Loucy (cell line): ENCODE data around the gene NAT16.

Experiments
- H2AFZ ChIP-seq: fragments of 200-600 bp; sonication (generic); 2 replicates; pipeline ENCODE4 v1.6.0; 2016; ENCODE audit warnings: antibody characterized with exemption, mild to moderate bottlenecking, low read length, moderate library complexity
- H3F3A ChIP-seq: fragments of 200-600 bp; 2 replicates; pipeline ENCODE4 v1.6.0; 2016; ENCODE audit warnings: antibody characterized with exemption, low read depth, mild to moderate bottlenecking
- H3K27me3 ChIP-seq: fragments of 200-600 bp; sonication (generic); 2 replicates; pipeline ENCODE4 v1.6.1; 2014; ENCODE audit warnings: low read length, mild to moderate bottlenecking; ENCODE audit not compliant: insufficient read depth, poor library complexity, severe bottlenecking
- H3K36me3 ChIP-seq: fragments of 200-600 bp; sonication (generic); 2 replicates; pipeline ENCODE4 v1.6.1; 2016; ENCODE audit warnings: low read length; ENCODE audit not compliant: insufficient read depth
- H3K4me1 ChIP-seq: fragments of 200-600 bp; sonication (generic); 2 replicates; pipeline ENCODE4 v1.5.1; 2014; ENCODE audit warnings: low read length, mild to moderate bottlenecking; ENCODE audit not compliant: insufficient read depth, poor library complexity, severe bottlenecking
- H3K4me2 ChIP-seq: fragments of 200-600 bp; sonication (generic); 2 replicates; pipeline ENCODE4 v1.6.0; 2014; ENCODE audit warnings: antibody characterized with exemption, low read length, low read depth, mild to moderate bottlenecking; ENCODE audit not compliant: poor library complexity, severe bottlenecking
- H3K4me3 ChIP-seq: fragments of 200-600 bp; sonication (generic); 2 replicates; pipeline ENCODE4 v1.5.1; 2014; ENCODE audit warnings: low read length, mild to moderate bottlenecking, mixed read lengths; ENCODE audit not compliant: poor library complexity, severe bottlenecking
- H3K79me2 ChIP-seq: fragments of 200-600 bp; sonication (generic); 2 replicates; pipeline ENCODE4 v1.6.1; 2014; ENCODE audit warnings: low read length; ENCODE audit not compliant: insufficient read depth
- H3K9ac ChIP-seq: fragments of 200-600 bp; sonication (generic); 2 replicates; pipeline ENCODE4 v1.6.0; 2014; ENCODE audit warnings: mild to moderate bottlenecking, low read depth, low read length, moderate library complexity; ENCODE audit not compliant: poor library complexity, severe bottlenecking
- H3K9me2 ChIP-seq: fragments of 200-600 bp; sonication (generic); replicated peaks from 2 replicates; pipeline ENCODE4 v1.6.1; 2016; ENCODE audit warnings: low read depth, low read length, mixed read lengths
- H3K9me3 ChIP-seq: fragments of 200-600 bp; sonication (generic); 2 replicates; pipeline ENCODE4 v1.6.1; 2014; ENCODE audit warnings: mild to moderate bottlenecking, antibody characterized with exemption, low read length, low read depth; ENCODE audit not compliant: insufficient read depth
- H4K20me1 ChIP-seq: fragments of 200-600 bp; sonication (generic); 2 replicates; pipeline ENCODE4 v1.6.0; 2014; ENCODE audit warnings: antibody characterized with exemption, low read length, mild to moderate bottlenecking; ENCODE audit not compliant: insufficient read depth, poor library complexity, severe bottlenecking
- EZH2phosphoT487 ChIP-seq: fragments of 200-600 bp; IDR thresholded peaks from 2 replicates; pipeline ENCODE4 v1.6.1; 2018; ENCODE audit warnings: antibody characterized with exemption, mild to moderate bottlenecking, moderate library complexity, borderline replicate concordance
- TF ChIP-seq, protein P1 (sequence below): fragments of 200-600 bp; sonication (generic); conservative IDR thresholded peaks from 2 replicates; pipeline ENCODE4 v1.5.1; 2014; ENCODE audit warnings: mild to moderate bottlenecking, antibody characterized with exemption, low read length

The NAT16 gene

DNA sequence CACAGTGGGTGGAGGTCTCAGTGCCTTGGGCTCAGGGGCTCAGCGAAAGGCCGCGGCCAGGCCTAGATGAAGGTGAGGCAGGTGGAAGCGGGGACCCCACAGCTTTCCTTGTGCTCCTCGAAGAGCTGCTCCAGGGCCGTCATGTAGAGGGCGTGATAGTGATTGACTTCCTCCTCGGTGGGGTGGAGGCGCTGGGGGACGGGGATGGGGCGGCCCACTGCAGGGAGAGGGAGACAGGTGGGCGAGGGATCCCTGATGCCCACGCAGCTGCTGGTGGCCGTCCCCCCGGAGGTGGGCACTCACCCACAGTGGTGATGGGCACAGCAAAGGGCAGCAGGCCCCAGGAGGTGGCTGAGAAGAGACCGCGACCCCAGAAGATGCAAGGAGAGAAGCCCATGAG lies 15.8 kb upstream of the NAT16 start:
- Histone ChIP-seq H3K4me2 (no peak overlapping the region), H3K27me3 (no peaks in the 10 kb centered on the region), H2AFZ (no peak overlapping the region), H3K9ac (no peak overlapping the region), H3K9me3 (no peaks in the 10 kb centered on the region), H4K20me1 (no peaks in the 10 kb centered on the region), H3F3A (no peaks in the 10 kb centered on the region), H3K4me3 (no peak overlapping the region), H3K79me2 (no peaks in the 10 kb centered on the region), H3K36me3 (no peaks in the 10 kb centered on the region), H3K9me2 (no peaks in the 10 kb centered on the region), H3K4me1 (peaks cover 2% of the 10 kb centered on the region)
- TF ChIP-seq, protein P1, sequence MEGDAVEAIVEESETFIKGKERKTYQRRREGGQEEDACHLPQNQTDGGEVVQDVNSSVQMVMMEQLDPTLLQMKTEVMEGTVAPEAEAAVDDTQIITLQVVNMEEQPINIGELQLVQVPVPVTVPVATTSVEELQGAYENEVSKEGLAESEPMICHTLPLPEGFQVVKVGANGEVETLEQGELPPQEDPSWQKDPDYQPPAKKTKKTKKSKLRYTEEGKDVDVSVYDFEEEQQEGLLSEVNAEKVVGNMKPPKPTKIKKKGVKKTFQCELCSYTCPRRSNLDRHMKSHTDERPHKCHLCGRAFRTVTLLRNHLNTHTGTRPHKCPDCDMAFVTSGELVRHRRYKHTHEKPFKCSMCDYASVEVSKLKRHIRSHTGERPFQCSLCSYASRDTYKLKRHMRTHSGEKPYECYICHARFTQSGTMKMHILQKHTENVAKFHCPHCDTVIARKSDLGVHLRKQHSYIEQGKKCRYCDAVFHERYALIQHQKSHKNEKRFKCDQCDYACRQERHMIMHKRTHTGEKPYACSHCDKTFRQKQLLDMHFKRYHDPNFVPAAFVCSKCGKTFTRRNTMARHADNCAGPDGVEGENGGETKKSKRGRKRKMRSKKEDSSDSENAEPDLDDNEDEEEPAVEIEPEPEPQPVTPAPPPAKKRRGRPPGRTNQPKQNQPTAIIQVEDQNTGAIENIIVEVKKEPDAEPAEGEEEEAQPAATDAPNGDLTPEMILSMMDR, result no peak
- no peak for TF ChIP-seq EZH2phosphoT487

DNA sequence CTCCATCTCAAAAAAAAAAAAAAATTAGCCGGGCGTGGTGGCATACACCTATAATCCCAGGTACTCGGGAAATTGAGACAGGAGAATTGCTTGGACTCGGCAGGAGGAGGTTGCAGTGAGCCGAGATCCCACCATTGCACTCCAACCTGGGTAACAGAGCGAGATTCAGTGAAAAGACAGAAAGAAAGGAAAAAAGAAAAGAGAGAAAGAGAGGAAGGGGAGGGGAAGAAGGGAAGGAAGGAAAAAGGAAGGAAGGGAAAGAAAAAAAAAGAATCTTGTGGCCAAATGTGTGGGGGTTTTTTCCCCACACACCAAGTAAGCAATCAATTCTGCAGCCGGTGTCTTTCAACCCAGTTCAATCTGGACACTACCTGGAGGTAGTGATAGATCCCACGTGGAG lies 9.0 kb upstream of the NAT16 start:
- H2AFZ ChIP-seq, result no peak overlapping the region
- H3K9me2 ChIP-seq, result no peaks in the 10 kb centered on the region
- no peaks in the 10 kb centered on the region for H3K9me3 ChIP-seq
- H3K9ac ChIP-seq, result no peak overlapping the region
- H3K4me3 ChIP-seq, result no peak overlapping the region
- H3F3A ChIP-seq, result no peaks in the 10 kb centered on the region
- no peaks in the 10 kb centered on the region for H3K79me2 ChIP-seq
- H4K20me1 ChIP-seq, result no peaks in the 10 kb centered on the region
- H3K27me3 ChIP-seq, result no peaks in the 10 kb centered on the region
- no peaks in the 10 kb centered on the region for H3K36me3 ChIP-seq
- peaks cover 2% of the 10 kb centered on the region for H3K4me1 ChIP-seq
- no peak overlapping the region for H3K4me2 ChIP-seq
- TF ChIP-seq EZH2phosphoT487, result no peak
- TF ChIP-seq, protein P1, result no peak

DNA sequence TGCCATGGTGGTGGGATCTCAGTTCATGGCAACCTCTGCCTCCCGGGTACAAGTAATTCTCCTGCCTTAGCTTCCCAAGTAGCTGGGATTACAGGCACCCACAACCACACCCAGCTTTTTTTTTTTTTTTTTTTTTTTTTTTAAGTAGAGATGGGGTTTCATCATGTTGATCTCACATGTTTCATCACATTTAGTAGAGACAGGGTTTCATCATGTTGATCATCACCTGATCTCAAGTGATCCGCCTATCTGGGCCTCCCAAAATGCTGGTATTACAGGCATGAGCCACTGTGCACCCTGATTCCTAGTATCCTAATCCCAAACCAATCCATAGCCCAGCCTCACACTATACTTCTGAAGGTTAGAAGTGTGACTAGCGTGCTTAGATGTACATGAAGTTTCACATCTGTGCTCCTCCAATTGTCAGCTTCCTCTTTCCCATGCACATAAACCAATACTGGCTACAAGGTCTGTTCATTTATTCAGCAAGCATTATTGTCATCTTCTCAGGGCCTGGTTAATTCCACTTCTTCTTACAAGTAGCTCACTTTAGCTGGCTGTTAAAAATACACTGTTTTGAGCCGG lies 6.8 kb upstream of the NAT16 start:
- Histone ChIP-seq H2AFZ (no peak overlapping the region), H3K79me2 (no peaks in the 10 kb centered on the region), H3K9me3 (no peaks in the 10 kb centered on the region), H3K4me2 (no peak overlapping the region), H3K9ac (no peak overlapping the region), H3K4me3 (no peak overlapping the region), H3K4me1 (no peaks in the 10 kb centered on the region), H3F3A (no peaks in the 10 kb centered on the region), H4K20me1 (no peaks in the 10 kb centered on the region), H3K9me2 (no peaks in the 10 kb centered on the region), H3K36me3 (no peaks in the 10 kb centered on the region), H3K27me3 (no peaks in the 10 kb centered on the region)
- TF ChIP-seq, protein P1, result no peak
- TF ChIP-seq EZH2phosphoT487, result no peak
